Measurements from ENCODE around the gene OLR1.

OLR1 gene

GRCh38 chr12:10170216-10170615 is 1.7 kb downstream of the OLR1 start:
- no peak for TF ChIP-seq CTCF (IDR thresholded peaks at IDR 0.05)

- TF ChIP-seq CTCF (IDR thresholded peaks at IDR 0.05), result no peak
Measured at GRCh38 chr12:10169104-10169503, 2.8 kb downstream of the OLR1 start.

GRCh38 chr12:10167599-10167998 is 4.3 kb downstream of the OLR1 start:
- TF ChIP-seq CTCF (IDR thresholded peaks at IDR 0.05), result no peak

- no peak for TF ChIP-seq CTCF (IDR thresholded peaks at IDR 0.05)
Measured at GRCh38 chr12:10165421-10165820, 6.5 kb downstream of the OLR1 start.

GRCh38 chr12:10163084-10163483 is 8.8 kb downstream of the OLR1 start:
- no peak for TF ChIP-seq CTCF (IDR thresholded peaks at IDR 0.05)

GRCh38 chr12:10160617-10161385 is 11.1 kb downstream of the OLR1 start:
- no peak for TF ChIP-seq CTCF (IDR thresholded peaks at IDR 0.05)

- no peak for TF ChIP-seq CTCF (IDR thresholded peaks at IDR 0.05)
Measured at GRCh38 chr12:10159280-10159679, 12.7 kb downstream of the OLR1 start.

GRCh38 chr12:10158406-10158805 is 13.5 kb downstream of the OLR1 start:
- TF ChIP-seq CTCF (IDR thresholded peaks at IDR 0.05), result no peak
